ENCODE results near the gene MLF2.

DNA sequence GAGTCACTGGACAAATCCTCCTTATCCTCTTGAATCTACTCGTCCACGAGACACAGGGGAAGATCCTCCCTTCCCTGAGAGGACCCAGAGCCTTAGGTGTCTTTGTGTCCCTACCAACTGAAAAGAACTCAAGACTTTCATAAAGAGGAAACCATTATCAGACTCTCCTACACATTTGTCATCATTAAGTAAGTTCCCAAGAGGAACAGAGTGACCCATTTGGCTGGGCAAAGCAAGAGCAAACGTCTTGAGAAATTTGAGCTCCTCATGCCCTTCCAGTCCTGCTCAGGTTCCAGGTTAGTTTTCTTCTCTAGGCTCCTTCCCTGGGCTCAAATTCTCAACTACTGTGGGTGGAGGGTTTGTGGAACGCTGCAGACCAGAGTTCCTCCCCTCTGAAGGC, 5.7 kb downstream of the MLF2 start:
- TF ChIP-seq EP300 (IDR thresholded peaks at IDR 0.05) = no peak
- TF ChIP-seq, protein P1, sequence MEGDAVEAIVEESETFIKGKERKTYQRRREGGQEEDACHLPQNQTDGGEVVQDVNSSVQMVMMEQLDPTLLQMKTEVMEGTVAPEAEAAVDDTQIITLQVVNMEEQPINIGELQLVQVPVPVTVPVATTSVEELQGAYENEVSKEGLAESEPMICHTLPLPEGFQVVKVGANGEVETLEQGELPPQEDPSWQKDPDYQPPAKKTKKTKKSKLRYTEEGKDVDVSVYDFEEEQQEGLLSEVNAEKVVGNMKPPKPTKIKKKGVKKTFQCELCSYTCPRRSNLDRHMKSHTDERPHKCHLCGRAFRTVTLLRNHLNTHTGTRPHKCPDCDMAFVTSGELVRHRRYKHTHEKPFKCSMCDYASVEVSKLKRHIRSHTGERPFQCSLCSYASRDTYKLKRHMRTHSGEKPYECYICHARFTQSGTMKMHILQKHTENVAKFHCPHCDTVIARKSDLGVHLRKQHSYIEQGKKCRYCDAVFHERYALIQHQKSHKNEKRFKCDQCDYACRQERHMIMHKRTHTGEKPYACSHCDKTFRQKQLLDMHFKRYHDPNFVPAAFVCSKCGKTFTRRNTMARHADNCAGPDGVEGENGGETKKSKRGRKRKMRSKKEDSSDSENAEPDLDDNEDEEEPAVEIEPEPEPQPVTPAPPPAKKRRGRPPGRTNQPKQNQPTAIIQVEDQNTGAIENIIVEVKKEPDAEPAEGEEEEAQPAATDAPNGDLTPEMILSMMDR (IDR thresholded peaks at IDR 0.05) = no peak

Data from tibial nerve (tissue), 4 donors.